Ovary (tissue), 3 donors: ENCODE results near the gene PRPF38B.

Source experiments
- EP300 ChIP-seq: sonication (generic); formaldehyde crosslinking; IDR thresholded peaks from one replicate; pipeline ENCODE4 v1.6.1; 2017; ENCODE audit warnings: antibody characterized with exemption
- POLR2A ChIP-seq: fragments of 450-650 bp; IDR thresholded peaks from one replicate; pipeline ENCODE4 v1.6.1; 2017; ENCODE audit warnings: antibody characterized with exemption, mild to moderate bottlenecking, moderate library complexity
- TF ChIP-seq, protein P1 (sequence below), 3 donors: fragments of 450-650 bp in 2 of 3; fragments of 200-600 bp in 1 of 3; IDR thresholded peaks; one replicate each; pipeline versions ENCODE4 v1.5.1 to v1.8.0; 2016 to 2022; ENCODE audit warnings: antibody characterized with exemption in 3 of 3, mild to moderate bottlenecking in 1 of 3
- donor health status: DM: no; HTN: no; CAD: no.

DNA sequence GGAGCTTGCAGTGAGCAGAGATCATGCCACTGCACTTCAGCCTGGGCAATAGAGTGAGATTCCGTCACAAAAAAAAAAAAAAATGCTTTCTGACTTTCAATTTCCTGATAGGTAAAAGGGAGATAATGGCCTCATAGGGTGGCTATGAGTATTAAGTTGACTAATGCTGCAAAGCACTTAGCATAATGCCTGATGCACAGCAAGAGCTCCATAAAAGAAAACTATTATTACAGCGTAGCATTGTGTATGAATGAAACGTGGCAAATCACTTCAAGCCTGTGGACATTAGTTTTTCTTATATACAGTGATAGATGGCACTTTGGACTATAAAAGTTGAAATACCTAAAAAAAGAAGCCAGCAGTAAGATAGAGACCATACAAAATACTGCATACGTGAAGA, 37.4 kb downstream of the PRPF38B start:
- TF ChIP-seq POLR2A (no peak), EP300 (no peak)
- TF ChIP-seq, protein P1, sequence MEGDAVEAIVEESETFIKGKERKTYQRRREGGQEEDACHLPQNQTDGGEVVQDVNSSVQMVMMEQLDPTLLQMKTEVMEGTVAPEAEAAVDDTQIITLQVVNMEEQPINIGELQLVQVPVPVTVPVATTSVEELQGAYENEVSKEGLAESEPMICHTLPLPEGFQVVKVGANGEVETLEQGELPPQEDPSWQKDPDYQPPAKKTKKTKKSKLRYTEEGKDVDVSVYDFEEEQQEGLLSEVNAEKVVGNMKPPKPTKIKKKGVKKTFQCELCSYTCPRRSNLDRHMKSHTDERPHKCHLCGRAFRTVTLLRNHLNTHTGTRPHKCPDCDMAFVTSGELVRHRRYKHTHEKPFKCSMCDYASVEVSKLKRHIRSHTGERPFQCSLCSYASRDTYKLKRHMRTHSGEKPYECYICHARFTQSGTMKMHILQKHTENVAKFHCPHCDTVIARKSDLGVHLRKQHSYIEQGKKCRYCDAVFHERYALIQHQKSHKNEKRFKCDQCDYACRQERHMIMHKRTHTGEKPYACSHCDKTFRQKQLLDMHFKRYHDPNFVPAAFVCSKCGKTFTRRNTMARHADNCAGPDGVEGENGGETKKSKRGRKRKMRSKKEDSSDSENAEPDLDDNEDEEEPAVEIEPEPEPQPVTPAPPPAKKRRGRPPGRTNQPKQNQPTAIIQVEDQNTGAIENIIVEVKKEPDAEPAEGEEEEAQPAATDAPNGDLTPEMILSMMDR (IDR thresholded peaks at IDR 0.05) = no peak
